ENCODE measurements around the gene SLC26A5.
A peak's percentile ranks its signal among the peaks of the same experiment; 100 is the strongest.

The SLC26A5 gene

GRCh38 chr7:103349805-103350204 is 96.2 kb downstream of the SLC26A5 start:
- no peak for TF ChIP-seq MAX (IDR thresholded peaks at IDR 0.05; ENCODE audit: low read depth, low read length)
- TF ChIP-seq MYC (IDR thresholded peaks at IDR 0.05; ENCODE audit: low read depth, low read length), result no peak
- TF ChIP-seq CTCF (IDR thresholded peaks at IDR 0.05; ENCODE audit: low read depth, low read length), result no peak
- no peak for TF ChIP-seq POLR2A (IDR thresholded peaks at IDR 0.05; ENCODE audit: extremely low read depth, insufficient read length)
- H3K4me3 ChIP-seq (ENCODE audit: low read depth, low read length), result peak overlapping the region; percentile 77
- peak; percentile 31 for DNase-seq (ENCODE audit: low read depth)

GRCh38 chr7:103348959-103349358 is 97.0 kb downstream of the SLC26A5 start:
- no peak for TF ChIP-seq MAX (IDR thresholded peaks at IDR 0.05; ENCODE audit: low read depth, low read length)
- TF ChIP-seq CTCF (IDR thresholded peaks at IDR 0.05; ENCODE audit: low read depth, low read length), result no peak
- TF ChIP-seq MYC (IDR thresholded peaks at IDR 0.05; ENCODE audit: low read depth, low read length), result no peak
- TF ChIP-seq POLR2A (IDR thresholded peaks at IDR 0.05; ENCODE audit: extremely low read depth, insufficient read length), result no peak
- no peak for DNase-seq (ENCODE audit: low read depth)
- H3K4me3 ChIP-seq (ENCODE audit: low read depth, low read length), result peak overlapping the region; percentile 77

- TF ChIP-seq CTCF (IDR thresholded peaks at IDR 0.05; ENCODE audit: low read depth, low read length), result no peak
- TF ChIP-seq MAX (IDR thresholded peaks at IDR 0.05; ENCODE audit: low read depth, low read length), result no peak
- TF ChIP-seq MYC (IDR thresholded peaks at IDR 0.05; ENCODE audit: low read depth, low read length), result no peak
- no peak for TF ChIP-seq POLR2A (IDR thresholded peaks at IDR 0.05; ENCODE audit: extremely low read depth, insufficient read length)
- DNase-seq (ENCODE audit: low read depth), result peak; percentile 25
These were observed 97.6 kb downstream of the SLC26A5 start for GRCh38 chr7:103348452-103348851.

GRCh38 chr7:103347507-103348267 is 98.3 kb downstream of the SLC26A5 start, which contains the start of gene PSMC2:
PSMC2 (plus strand) TSS chr7:103347643; CDS start chr7:103347712, 69 bp downstream.
- TF ChIP-seq POLR2A (IDR thresholded peaks at IDR 0.05; ENCODE audit: extremely low read depth, insufficient read length), result peak; percentile 79
- TF ChIP-seq CTCF (IDR thresholded peaks at IDR 0.05; ENCODE audit: low read depth, low read length), result no peak
- peak; percentile 78 for TF ChIP-seq MAX (IDR thresholded peaks at IDR 0.05; ENCODE audit: low read depth, low read length)
- peak; percentile 72 for TF ChIP-seq MYC (IDR thresholded peaks at IDR 0.05; ENCODE audit: low read depth, low read length)
- H3K4me3 ChIP-seq (ENCODE audit: low read depth, low read length), result peak within 1 kb of the TSS; percentile 77
- peak; percentile 96 for DNase-seq (ENCODE audit: low read depth)

More at GRCh38 chr7:103348452-103348851, 97.6 kb downstream of the SLC26A5 start:
- H3K4me3 ChIP-seq (ENCODE audit: low read depth, low read length), result peak overlapping the region; percentile 77

GRCh38 chr7:103346396-103346795 is 99.6 kb downstream of the SLC26A5 start:
- peak overlapping the region; percentile 77 for H3K4me3 ChIP-seq (ENCODE audit: low read depth, low read length)
- TF ChIP-seq MYC (IDR thresholded peaks at IDR 0.05; ENCODE audit: low read depth, low read length) (no peak), MAX (IDR thresholded peaks at IDR 0.05; ENCODE audit: low read depth, low read length) (no peak)
- DNase-seq (ENCODE audit: low read depth), result no peak

GRCh38 chr7:103344453-103345149 is 101.4 kb downstream of the SLC26A5 start, which contains the start of gene DNAJC2:
DNAJC2 (minus strand) TSS chr7:103344767; CDS start chr7:103344622, 145 bp downstream.
- DNase-seq (ENCODE audit: low read depth), result peak; percentile 98
- TF ChIP-seq MYC (IDR thresholded peaks at IDR 0.05; ENCODE audit: low read depth, low read length), result peak; percentile 99
- TF ChIP-seq POLR2A (IDR thresholded peaks at IDR 0.05; ENCODE audit: extremely low read depth, insufficient read length), result peak; percentile 92
- peak; percentile 91 for TF ChIP-seq MAX (IDR thresholded peaks at IDR 0.05; ENCODE audit: low read depth, low read length)
- no peak for TF ChIP-seq CTCF (IDR thresholded peaks at IDR 0.05; ENCODE audit: low read depth, low read length)
- H3K4me3 ChIP-seq (ENCODE audit: low read depth, low read length), result peak within 1 kb of the TSS; percentile 84
